HG03039 (cell line): ENCODE measurements around the gene EIF2S2.

Experiments used
- ATAC-seq: cut with Tn5 transposase; IDR thresholded peaks from one replicate; pipeline ENCODE4 v1.9.1; 2021; ENCODE audit warnings: mild to moderate bottlenecking, moderate library complexity; ENCODE audit not compliant: unreplicated experiment

EIF2S2 gene

DNA sequence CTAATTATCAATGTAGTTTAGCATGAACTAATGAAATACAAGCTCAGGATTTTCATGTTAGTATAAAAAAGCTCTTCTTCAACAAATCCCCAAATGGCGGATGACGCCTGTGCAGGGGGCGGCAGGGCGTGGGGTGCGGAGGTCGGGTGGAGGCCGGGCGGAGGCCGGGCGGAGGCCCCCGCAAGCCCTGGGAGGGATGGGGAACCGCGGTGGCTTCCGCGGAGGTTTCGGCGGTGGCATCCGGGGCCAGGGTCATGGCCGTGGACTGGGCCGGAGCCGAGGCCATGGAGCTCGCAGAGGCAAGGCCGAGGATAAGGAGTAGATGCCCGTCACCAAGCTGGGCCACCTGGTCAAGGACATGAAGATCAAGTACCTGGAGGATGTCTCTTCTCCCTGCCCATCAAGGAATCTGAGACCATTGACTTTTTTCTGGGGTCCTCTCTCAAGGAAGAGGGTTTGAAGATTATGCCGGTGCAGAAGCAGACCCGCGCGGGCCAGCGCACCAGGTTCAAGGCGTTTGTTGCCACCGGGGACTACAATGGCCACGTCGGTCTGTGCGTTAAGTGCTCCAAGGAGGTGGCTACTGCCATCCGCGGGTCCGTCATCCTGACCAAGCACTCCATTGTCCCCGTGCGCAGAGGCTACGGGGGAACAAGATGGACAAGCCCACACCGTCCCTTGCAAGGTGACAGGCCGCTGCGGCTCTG lies 10.4 kb upstream of the EIF2S2 start:
- no peak for ATAC-seq

GRCh38 chr20:34120213-34120612 lies 8.2 kb upstream of the EIF2S2 start:
- no peak for ATAC-seq

- no peak for ATAC-seq
Observed at GRCh38 chr20:34115232-34115631, 3.2 kb upstream of the EIF2S2 start.

DNA sequence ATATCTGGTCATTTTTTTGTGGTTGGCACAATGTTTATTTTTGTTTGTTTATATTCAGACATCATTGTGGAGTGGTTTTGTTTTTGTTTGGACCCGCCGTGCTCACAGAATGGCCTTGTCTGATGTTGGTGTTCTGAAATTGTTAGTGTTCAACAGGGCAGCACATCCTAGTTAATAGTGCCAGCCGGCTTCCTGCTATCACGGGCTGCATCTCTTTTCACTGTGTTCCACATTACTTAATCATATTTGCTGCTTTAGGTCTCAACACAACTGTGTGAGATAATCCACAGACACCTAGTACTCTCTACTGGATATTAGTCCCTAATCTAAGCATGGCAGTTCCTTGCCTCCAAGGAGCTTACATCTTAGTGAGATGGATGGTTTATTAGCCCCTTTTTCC lies 2.8 kb upstream of the EIF2S2 start:
- no peak for ATAC-seq

- no peak for ATAC-seq
Observed at GRCh38 chr20:34112600-34113101, 608 bp upstream of the EIF2S2 start.

- ATAC-seq = no peak
Observed at GRCh38 chr20:34110745-34111641, 1.1 kb downstream of the EIF2S2 start.

- ATAC-seq = no peak
Observed at GRCh38 chr20:34110025-34110744, 1.9 kb downstream of the EIF2S2 start.

DNA sequence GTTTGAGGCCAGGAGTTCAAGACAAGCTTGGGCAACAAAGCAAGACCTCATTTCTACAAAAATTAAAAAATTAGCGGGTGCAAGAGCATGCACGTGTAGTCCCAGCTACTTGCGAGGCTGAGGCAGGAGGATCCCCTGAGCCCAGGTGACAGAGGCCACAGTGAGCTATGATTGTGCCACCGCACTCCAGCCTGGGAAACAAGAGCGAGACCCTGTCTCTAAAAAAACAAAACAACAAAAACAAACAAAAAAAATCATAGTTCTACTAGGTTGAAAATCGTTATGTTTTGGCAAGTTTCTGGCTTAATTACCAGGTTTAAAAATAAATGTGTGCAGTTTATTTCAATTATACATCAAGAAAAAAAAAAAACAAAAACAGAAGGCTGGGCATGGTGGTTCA lies 2.6 kb downstream of the EIF2S2 start:
- ATAC-seq = no peak

DNA sequence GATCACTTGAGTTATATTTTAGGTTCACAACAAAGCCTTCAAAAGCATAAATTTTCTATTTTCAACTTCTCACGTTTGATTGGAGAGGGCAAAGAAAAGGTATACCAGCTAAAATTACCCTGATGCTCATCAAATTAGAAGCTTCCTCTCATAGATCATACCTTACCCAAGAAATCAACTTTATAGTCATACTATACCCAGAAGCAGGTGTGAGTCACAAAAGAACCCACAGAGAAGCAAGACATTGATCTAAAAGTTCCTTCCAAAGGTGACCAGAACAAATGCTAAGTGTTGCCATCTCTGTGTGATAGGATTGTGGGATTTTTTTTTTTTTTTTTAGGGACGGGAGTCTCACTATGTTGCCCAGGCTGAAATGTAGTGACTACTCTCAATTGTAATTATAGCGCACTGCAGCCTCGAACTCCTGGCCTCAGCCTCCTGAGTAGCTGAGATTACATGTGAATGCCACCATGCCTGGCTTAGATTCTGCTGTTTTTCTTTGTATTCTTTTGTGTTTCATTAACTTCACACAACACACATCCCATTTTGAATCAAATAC lies 3.3 kb downstream of the EIF2S2 start:
- ATAC-seq = no peak

DNA sequence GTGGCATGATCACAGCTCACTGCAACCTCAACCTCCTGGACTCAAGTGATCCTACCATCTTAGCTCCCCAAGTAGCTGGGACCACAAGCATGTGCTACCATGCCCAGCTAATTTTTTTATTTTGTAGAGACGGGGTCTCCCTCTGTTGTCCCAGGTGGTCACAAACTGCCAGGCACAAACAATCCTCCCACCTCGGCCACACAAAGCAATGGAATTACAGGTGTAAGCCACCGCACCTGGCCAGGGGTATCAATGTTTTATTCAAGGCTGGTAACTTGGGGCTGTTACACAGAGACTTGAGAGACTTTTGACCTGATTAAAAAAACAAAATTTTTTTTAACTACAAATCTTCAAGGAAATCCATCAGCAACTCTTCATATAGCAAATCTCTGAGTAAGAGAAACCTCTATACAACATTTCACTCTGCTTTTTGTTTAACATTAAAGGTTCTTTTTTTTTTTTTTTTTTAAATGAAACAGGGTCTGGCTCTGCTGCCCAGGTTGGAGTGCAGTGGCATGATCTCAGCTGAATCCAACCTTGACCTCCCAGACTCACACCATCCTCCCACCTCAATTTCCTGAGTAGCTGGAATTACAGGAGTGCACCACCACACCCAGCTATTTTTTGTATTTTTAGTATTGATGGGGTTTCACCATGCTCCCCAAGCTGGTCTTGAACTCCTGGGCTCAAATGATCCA lies 5.9 kb downstream of the EIF2S2 start:
- ATAC-seq = no peak

DNA sequence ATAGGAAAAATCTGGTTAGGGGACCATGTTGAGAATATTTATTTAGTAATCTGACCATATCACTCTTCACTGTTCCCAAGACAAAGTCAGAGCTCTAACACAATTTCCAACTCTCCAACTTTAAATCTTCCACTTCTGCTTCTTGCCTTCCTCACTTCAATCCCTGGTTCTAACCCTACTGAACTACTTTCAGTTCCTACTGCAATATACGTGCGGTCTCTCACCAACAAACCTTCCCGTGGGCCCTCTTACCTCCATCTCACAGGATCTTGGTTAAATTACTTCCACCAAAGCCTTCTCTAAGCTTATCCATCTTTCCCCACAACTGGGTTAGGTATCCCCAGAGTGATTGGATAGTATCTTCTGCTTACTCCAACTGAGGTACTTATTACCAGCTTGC lies 8.0 kb downstream of the EIF2S2 start:
- no peak for ATAC-seq

DNA sequence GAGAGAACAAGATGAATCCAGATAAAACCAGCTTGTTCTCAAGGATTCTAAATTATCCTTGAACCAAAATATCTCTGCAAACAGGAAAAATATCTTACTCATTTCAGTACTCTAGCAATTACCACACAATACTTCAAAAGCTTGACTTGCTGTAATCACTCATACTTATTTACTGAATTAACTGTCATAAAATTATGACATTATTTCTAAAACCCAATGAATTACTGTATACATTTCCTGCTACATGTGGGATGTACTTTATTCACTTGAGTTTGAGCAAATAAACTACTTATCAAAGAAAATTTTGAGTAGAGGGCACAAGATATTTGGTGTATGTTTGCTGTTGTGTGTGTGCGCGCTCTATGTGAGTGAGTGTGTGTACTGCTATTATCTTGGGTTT lies 9.7 kb downstream of the EIF2S2 start:
- no peak for ATAC-seq

GRCh38 chr20:34100576-34100975 lies 11.5 kb downstream of the EIF2S2 start:
- no peak for ATAC-seq

GRCh38 chr20:34099675-34100074 lies 12.4 kb downstream of the EIF2S2 start:
- ATAC-seq = no peak

- ATAC-seq = no peak
Observed at GRCh38 chr20:34098570-34098969, 13.5 kb downstream of the EIF2S2 start.

DNA sequence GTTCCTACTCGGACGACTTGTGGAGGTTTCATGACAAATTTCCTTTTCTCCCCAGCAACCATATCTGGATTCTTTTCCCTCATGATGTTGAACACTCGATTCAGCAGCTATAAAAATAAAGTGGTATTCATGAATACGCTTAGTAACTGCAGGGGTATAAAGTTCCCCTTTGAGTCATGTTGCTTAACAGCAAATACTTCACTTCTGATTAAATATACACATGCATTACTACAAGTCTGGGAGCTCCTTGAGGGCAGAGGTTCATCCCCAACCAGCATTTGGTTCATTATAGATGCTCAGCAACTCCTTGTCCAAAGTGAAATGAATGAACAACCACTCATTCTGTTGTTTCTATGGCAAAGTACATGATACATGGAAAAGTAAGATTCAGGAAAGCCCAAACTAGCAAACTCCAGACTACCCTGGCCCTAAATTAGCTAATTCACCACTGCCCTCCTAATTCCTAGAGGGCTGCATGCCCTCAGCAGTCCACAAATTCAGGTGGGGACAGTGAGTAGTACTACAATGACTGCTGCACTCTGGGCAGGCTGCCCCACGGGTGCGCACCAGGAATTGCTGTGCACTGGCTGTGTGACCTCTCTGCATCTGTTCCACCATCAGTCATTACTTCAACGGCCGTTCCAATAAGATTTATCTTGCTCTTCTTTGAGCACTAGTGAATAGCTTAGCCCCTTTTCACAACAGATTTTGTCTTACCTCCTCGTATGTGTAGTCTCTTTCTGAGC lies 15.2 kb downstream of the EIF2S2 start:
- no peak for ATAC-seq

DNA sequence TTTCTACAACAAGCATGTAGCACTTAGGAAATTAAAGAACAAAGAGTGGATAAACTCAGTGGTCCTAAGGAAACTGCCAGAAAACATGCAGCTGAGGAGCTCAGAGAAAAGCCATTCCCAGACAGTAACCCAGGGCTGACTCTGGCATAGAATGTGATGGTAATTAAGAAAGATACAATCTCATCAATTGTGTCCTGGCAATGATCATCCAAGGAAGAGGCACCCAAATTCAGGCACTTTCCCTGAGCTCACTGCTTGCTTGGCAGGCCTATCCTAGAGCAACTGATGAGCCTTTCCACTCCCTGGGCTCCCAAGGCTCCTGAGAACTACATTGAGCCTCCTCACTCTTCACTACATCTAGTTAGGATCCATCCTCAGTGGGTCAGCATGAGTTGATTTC lies 16.2 kb downstream of the EIF2S2 start:
- no peak for ATAC-seq

DNA sequence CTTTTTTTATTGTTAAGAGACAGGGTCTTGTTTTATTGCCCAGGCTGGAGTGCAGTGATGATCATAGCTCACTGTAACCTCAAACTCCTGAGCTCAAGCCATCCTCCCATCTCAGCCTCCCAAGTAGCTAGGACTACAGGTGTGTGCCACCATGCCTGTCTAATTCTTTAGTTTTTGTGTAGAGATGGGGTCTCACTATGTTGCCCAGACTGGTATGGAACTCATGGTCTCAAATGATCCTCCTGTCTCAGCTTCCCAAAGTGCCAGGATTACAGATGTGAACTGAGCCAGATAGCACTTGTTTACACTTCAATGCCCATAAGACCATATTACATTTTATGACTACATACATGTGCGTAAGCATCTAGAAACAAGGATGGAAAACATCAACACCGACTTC lies 18.1 kb downstream of the EIF2S2 start:
- ATAC-seq = no peak

GRCh38 chr20:34091637-34092200 lies 20.3 kb downstream of the EIF2S2 start:
- no peak for ATAC-seq
